ENCODE data around the gene CNDP1.

CNDP1 gene

DNA sequence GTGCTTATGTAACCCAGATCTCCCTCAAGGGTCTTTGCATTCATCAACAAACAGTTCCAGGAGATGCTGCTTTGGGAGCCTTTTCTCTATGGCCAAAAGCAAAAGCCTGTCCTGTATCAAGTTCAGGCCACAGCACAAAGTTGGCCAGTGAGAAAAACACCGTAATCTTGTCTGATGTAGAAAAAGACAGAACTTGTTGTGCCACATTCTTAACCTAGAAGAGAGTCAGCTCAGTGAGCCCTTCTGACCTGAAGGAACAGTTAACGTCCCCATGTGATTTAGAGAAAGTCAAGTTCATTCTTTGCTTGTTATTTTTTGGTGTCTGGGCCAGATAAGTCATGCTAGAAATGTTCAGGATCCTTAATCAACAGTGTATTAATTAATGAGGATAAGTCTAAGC is 7.8 kb upstream of the CNDP1 start:
- Histone ChIP-seq H3K4me3 (ENCODE audit: low read length) (no peak overlapping the region), H3K27me3 (ENCODE audit: control insufficient read depth, insufficient read depth, low read length) (no peaks in the 10 kb centered on the region), H3K9ac (ENCODE audit: low read length) (no peak overlapping the region), H3K4me1 (ENCODE audit: control insufficient read depth, low read depth, low read length) (no peaks in the 10 kb centered on the region), H3K36me3 (ENCODE audit: control insufficient read depth, low read depth, low read length) (no peaks in the 10 kb centered on the region), H3K27ac (ENCODE audit: low read length) (no peak overlapping the region), H3K9me3 (ENCODE audit: control insufficient read depth, low read depth, low read length) (no peaks in the 10 kb centered on the region)

DNA sequence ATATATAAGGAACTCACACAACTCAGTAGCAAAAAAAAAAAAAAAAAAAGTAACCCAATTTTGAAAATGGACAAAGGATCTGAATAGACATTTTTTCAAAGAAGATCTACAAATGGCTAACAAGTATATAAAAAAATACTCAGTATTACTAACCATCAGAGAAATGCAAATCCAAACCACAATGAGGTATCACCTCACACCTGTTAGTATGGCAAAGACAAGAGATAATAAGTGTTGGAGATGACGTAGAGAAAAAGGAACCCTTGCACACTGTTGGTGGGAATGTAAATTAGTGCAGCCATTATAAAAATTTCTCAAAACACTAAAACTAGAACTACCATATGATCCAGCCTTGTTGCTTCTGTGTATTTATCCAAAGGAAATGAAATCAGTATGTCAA is 5.8 kb upstream of the CNDP1 start:
- no peaks in the 10 kb centered on the region for H3K27me3 ChIP-seq (ENCODE audit: control insufficient read depth, insufficient read depth, low read length)
- no peak overlapping the region for H3K27ac ChIP-seq (ENCODE audit: low read length)
- no peaks in the 10 kb centered on the region for H3K4me1 ChIP-seq (ENCODE audit: control insufficient read depth, low read depth, low read length)
- H3K9me3 ChIP-seq (ENCODE audit: control insufficient read depth, low read depth, low read length) = no peaks in the 10 kb centered on the region
- H3K4me3 ChIP-seq (ENCODE audit: low read length) = no peak overlapping the region
- no peak overlapping the region for H3K9ac ChIP-seq (ENCODE audit: low read length)
- no peaks in the 10 kb centered on the region for H3K36me3 ChIP-seq (ENCODE audit: control insufficient read depth, low read depth, low read length)

DNA sequence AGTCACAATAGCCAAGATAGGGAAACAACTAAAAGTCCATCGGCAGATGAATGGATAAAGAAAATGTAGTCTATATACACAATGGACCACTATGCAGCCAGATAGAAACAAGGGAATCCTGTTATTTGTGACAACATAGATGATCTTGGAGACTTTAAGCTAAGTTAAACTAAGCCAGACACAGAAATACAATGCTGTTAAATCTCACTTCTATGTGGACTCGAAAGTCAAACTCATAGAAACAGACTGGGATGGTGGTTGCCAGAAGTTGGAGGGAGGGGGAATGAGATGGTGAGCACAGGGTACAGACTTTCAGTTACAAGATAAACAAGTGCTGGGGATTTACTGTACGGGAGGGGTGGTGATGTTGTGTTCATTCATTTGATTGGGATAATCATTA is 5.4 kb upstream of the CNDP1 start:
- Histone ChIP-seq H3K9me3 (ENCODE audit: control insufficient read depth, low read depth, low read length) (no peaks in the 10 kb centered on the region), H3K27ac (ENCODE audit: low read length) (no peak overlapping the region), H3K36me3 (ENCODE audit: control insufficient read depth, low read depth, low read length) (no peaks in the 10 kb centered on the region), H3K4me1 (ENCODE audit: control insufficient read depth, low read depth, low read length) (no peaks in the 10 kb centered on the region), H3K4me3 (ENCODE audit: low read length) (no peak overlapping the region), H3K27me3 (ENCODE audit: control insufficient read depth, insufficient read depth, low read length) (no peaks in the 10 kb centered on the region), H3K9ac (ENCODE audit: low read length) (no peak overlapping the region)

DNA sequence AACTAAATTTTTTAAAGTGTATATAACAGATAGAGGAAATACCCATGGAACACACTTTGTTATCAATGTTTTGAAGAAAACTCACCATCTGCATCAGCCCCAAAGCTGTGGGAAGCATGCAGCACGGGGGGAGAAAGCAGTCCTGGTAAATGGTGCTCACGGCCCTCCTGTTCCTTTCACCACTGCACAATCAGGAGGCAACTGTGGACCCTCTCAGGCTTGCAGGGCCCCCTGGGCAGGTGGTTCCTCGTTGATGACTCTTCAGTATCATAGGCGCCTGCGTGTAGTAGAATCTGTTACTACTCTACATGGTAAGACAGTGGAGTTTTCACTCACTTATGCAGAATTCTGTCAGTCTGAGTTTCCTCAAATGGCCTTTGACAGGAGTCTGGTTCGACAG is 4.9 kb upstream of the CNDP1 start:
- Histone ChIP-seq H3K9me3 (ENCODE audit: control insufficient read depth, low read depth, low read length) (no peaks in the 10 kb centered on the region), H3K27ac (ENCODE audit: low read length) (no peak overlapping the region), H3K9ac (ENCODE audit: low read length) (no peak overlapping the region), H3K4me3 (ENCODE audit: low read length) (no peak overlapping the region), H3K27me3 (ENCODE audit: control insufficient read depth, insufficient read depth, low read length) (no peaks in the 10 kb centered on the region), H3K36me3 (ENCODE audit: control insufficient read depth, low read depth, low read length) (no peaks in the 10 kb centered on the region), H3K4me1 (ENCODE audit: control insufficient read depth, low read depth, low read length) (no peaks in the 10 kb centered on the region)

DNA sequence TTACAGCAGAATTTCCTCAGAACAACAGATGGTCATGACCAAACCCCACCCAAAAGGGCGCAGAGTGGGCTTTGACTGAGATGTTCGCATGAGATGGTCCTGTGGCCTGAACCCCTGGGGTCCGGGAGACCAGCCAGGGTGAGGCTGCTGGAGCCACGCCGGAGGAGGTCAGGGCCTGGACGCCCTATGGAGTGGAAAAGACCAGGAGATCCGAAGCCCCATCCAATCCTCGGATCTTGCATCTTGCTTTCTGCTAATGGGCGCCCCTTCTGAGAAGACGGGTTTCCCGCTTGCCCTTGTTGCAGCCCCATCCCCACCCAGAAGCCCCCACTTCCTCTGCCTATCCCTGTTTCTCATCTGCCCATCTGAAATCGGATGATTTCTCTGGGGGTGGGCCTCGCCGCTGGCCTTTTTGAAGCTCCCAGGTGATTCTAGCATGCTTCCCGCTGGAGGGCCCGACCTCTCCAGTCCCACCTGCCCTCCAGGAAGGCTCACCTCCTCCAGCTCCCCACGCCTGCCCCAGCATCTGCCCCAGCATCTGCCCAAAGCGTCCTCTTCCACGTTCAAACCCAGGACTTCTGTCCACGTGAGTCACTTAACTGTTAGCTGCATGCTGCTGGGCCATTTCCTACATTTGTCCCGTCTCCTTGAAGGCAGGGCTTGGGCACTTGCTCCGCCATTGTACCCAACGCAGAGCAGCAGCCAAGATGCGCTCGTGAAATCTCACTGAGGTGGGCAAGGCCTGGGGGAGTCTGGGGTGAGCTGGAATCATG is 4.3 kb upstream of the CNDP1 start:
- no peaks in the 10 kb centered on the region for H3K9me3 ChIP-seq (ENCODE audit: control insufficient read depth, low read depth, low read length)
- no peak overlapping the region for H3K9ac ChIP-seq (ENCODE audit: low read length)
- no peak overlapping the region for H3K27ac ChIP-seq (ENCODE audit: low read length)
- H3K36me3 ChIP-seq (ENCODE audit: control insufficient read depth, low read depth, low read length) = no peaks in the 10 kb centered on the region
- no peaks in the 10 kb centered on the region for H3K27me3 ChIP-seq (ENCODE audit: control insufficient read depth, insufficient read depth, low read length)
- H3K4me3 ChIP-seq (ENCODE audit: low read length) = no peak overlapping the region
- no peaks in the 10 kb centered on the region for H3K4me1 ChIP-seq (ENCODE audit: control insufficient read depth, low read depth, low read length)

DNA sequence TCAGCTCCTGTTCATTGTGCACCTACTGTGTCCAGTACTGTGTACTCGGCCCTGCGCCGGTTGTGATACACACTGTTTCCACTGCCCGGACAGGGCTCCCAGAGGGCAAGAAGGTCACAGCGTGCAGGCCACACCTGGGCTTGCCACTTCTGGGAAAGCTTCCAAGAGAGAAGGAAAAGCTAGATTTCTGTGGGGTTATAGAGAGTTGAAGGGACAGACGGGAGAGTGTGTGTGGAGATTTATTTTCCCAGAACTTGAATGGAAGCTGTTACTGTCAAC is 3.8 kb upstream of the CNDP1 start:
- Histone ChIP-seq H3K27me3 (ENCODE audit: control insufficient read depth, insufficient read depth, low read length) (no peaks in the 10 kb centered on the region), H3K4me1 (ENCODE audit: control insufficient read depth, low read depth, low read length) (no peaks in the 10 kb centered on the region), H3K9me3 (ENCODE audit: control insufficient read depth, low read depth, low read length) (no peaks in the 10 kb centered on the region), H3K27ac (ENCODE audit: low read length) (no peak overlapping the region), H3K9ac (ENCODE audit: low read length) (no peak overlapping the region), H3K36me3 (ENCODE audit: control insufficient read depth, low read depth, low read length) (no peaks in the 10 kb centered on the region), H3K4me3 (ENCODE audit: low read length) (no peak overlapping the region)

DNA sequence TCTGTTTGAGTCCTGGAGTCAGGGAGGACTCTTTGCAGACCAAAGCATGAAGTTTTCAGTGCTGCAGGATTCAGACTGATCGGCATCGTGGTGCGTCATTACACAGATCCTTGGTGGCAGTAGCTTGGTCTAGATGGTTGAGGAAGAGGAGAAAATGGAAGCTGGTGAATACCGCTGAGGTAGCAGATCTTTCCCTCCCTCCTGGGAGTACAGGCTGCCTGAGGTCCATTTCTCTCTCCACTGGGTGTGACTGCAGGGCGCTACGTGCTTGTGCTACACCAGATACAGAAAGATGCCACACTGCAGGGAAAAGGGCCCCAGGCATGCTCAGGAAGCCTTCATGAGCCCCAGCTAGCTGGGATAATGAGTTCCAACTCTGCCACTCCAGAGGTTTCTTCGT is 3.3 kb upstream of the CNDP1 start:
- Histone ChIP-seq H3K27me3 (ENCODE audit: control insufficient read depth, insufficient read depth, low read length) (no peaks in the 10 kb centered on the region), H3K4me3 (ENCODE audit: low read length) (no peak overlapping the region), H3K36me3 (ENCODE audit: control insufficient read depth, low read depth, low read length) (no peaks in the 10 kb centered on the region), H3K9ac (ENCODE audit: low read length) (no peak overlapping the region), H3K4me1 (ENCODE audit: control insufficient read depth, low read depth, low read length) (no peaks in the 10 kb centered on the region), H3K9me3 (ENCODE audit: control insufficient read depth, low read depth, low read length) (no peaks in the 10 kb centered on the region), H3K27ac (ENCODE audit: low read length) (no peak overlapping the region)

DNA sequence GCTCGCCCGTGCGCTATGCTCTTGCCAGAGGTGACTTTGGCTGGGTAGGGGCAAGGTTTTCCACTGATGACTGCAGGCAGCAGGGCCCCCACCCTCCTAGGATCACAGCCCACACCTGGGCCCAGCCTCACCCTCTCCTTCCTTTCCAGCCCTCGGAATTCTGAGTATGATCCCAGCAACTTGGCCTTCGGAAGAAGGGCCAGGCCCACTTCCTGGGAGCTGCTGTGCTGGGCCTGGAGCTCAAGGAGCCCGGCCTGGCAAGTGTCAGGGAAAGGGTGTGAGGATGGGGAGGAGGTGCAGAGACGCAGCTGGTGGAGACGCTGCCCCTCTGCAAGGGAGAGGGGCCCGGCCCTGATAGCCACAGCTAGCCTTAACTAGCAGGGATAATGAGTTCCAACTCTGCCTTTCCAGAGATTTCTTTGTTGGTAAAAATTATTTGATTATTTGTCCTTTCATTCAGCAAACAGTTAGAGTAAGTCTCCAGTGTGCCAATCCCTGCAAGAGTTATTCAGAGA is 1.7 kb upstream of the CNDP1 start:
- Histone ChIP-seq H3K27me3 (ENCODE audit: control insufficient read depth, insufficient read depth, low read length) (no peaks in the 10 kb centered on the region), H3K36me3 (ENCODE audit: control insufficient read depth, low read depth, low read length) (no peaks in the 10 kb centered on the region), H3K4me1 (ENCODE audit: control insufficient read depth, low read depth, low read length) (no peaks in the 10 kb centered on the region), H3K27ac (ENCODE audit: low read length) (no peak overlapping the region), H3K9me3 (ENCODE audit: control insufficient read depth, low read depth, low read length) (no peaks in the 10 kb centered on the region), H3K9ac (ENCODE audit: low read length) (no peak overlapping the region), H3K4me3 (ENCODE audit: low read length) (no peak overlapping the region)

DNA sequence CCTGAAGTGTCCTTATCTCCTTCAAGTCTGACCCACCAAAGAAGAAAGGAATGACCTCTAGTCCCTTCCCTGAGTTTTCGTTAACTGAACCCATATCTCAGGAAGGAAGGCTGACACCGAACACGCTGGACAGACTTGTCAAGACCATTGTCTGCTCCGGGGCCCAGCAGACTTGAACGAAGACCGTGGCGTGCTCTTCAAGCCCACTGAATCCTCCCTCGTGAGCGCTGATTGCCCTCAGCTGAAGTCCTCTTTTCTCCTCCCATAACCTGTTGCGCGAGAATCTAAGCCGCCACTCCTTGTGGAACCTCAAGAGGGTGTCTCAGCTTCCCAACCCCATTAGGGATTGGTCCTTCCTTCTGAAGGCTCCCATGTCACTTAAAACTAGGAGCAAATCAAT is 634 bp upstream of the CNDP1 start:
- no peaks in the 10 kb centered on the region for H3K9me3 ChIP-seq (ENCODE audit: control insufficient read depth, low read depth, low read length)
- no peak overlapping the region for H3K9ac ChIP-seq (ENCODE audit: low read length)
- no peak overlapping the region for H3K4me3 ChIP-seq (ENCODE audit: low read length)
- H3K27me3 ChIP-seq (ENCODE audit: control insufficient read depth, insufficient read depth, low read length) = no peaks in the 10 kb centered on the region
- H3K4me1 ChIP-seq (ENCODE audit: control insufficient read depth, low read depth, low read length) = no peaks in the 10 kb centered on the region
- no peak overlapping the region for H3K27ac ChIP-seq (ENCODE audit: low read length)
- H3K36me3 ChIP-seq (ENCODE audit: control insufficient read depth, low read depth, low read length) = no peaks in the 10 kb centered on the region

DNA sequence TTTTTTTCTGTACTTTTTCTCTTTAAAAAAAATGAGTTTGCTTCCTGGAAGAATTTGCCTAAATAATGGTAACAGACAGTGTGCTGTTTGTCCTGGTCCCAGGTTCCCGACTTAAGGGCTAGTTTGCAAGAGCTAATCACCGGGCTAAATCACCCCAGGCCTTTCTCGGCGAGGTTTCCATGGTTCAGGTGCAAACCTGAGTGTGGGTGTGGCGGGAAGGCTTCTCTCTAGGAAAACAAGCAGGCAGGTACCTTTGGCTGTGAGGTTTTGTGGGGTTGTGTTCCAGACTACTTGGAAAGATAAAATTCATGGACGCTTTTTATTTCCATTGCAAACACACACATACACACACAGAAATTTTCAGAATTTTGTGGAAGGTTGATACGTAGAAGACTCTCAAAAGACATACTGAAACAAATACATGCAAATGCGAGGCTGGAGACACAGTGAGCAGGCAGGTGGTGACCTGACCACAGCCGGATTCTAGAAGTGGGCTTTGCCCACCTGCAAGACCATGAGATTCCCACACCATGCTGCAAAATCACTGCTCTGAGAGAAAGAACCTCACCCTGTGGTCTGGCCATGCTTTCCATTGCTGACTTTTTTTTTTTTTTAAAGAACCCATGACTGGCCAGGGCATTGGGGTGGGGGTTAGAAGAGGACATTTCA is 815 bp downstream of the CNDP1 start:
- Histone ChIP-seq H3K27me3 (ENCODE audit: control insufficient read depth, insufficient read depth, low read length) (no peaks in the 10 kb centered on the region), H3K4me3 (ENCODE audit: low read length) (no peak overlapping the region), H3K36me3 (ENCODE audit: control insufficient read depth, low read depth, low read length) (no peaks in the 10 kb centered on the region), H3K9me3 (ENCODE audit: control insufficient read depth, low read depth, low read length) (no peaks in the 10 kb centered on the region), H3K27ac (ENCODE audit: low read length) (no peak overlapping the region), H3K9ac (ENCODE audit: low read length) (no peak overlapping the region), H3K4me1 (ENCODE audit: control insufficient read depth, low read depth, low read length) (no peaks in the 10 kb centered on the region)

DNA sequence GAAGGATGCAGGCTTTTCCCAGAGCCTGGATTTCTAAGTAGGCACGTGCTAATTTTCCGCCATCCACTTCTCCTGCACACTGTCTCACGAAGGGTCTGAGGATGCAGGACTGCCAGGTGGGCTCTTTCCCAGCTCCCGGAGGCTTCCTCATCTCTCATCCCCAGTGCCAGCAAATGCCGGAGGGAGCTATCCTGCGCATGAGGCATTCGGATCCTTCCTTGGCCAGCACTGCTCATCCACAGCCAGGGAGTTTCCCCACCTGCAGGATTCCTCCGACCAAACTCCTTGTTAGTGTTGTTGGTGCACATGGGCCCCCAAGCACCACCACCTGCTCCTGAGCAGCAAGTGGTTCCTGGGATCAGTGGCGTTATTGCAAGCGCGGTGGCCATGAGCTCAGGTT is 5.0 kb downstream of the CNDP1 start:
- no peak overlapping the region for H3K9ac ChIP-seq (ENCODE audit: low read length)
- H3K36me3 ChIP-seq (ENCODE audit: control insufficient read depth, low read depth, low read length) = no peaks in the 10 kb centered on the region
- H3K4me3 ChIP-seq (ENCODE audit: low read length) = no peak overlapping the region
- no peak overlapping the region for H3K27ac ChIP-seq (ENCODE audit: low read length)
- H3K27me3 ChIP-seq (ENCODE audit: control insufficient read depth, insufficient read depth, low read length) = no peaks in the 10 kb centered on the region
- H3K9me3 ChIP-seq (ENCODE audit: control insufficient read depth, low read depth, low read length) = no peaks in the 10 kb centered on the region
- H3K4me1 ChIP-seq (ENCODE audit: control insufficient read depth, low read depth, low read length) = no peaks in the 10 kb centered on the region

Data from iPS-18a (cell line).